Chondrocyte (in vitro differentiated cells): ENCODE results near the gene VPS26A. TPM values are rescaled to one million over a fixed set of nuclear protein-coding genes. Genes with fewer than 3 reads are reported as not detected.

Experiments
- DNase-seq: peaks from one replicate; pipeline ENCODE4 v3.0.0; 2021; ENCODE audit warnings: mixed read lengths, low spot score
- H3K27ac Mint-ChIP-seq: one replicate; pipeline ENCODE4 v1.8.0; 2021; ENCODE audit warnings: mild to moderate bottlenecking, moderate library complexity, mixed read lengths; ENCODE audit not compliant: unreplicated experiment
- H3K27me3 Mint-ChIP-seq: 2 replicates; pipeline ENCODE4 v1.8.0; 2021; ENCODE audit warnings: low read depth, mixed read lengths
- H3K36me3 Mint-ChIP-seq: 2 replicates; pipeline ENCODE4 v1.8.0; 2021; ENCODE audit warnings: low read depth, mixed read lengths
- H3K4me1 Mint-ChIP-seq: 2 replicates; pipeline ENCODE4 v1.8.0; 2021; ENCODE audit warnings: low read depth, mild to moderate bottlenecking, mixed read lengths
- H3K4me3 Mint-ChIP-seq: one replicate; pipeline ENCODE4 v1.8.0; 2021; ENCODE audit warnings: mild to moderate bottlenecking, moderate library complexity, mixed read lengths; ENCODE audit not compliant: unreplicated experiment
- H3K9me3 Mint-ChIP-seq: 2 replicates; pipeline ENCODE4 v1.8.0; 2021; ENCODE audit warnings: low read depth, mixed read lengths
- CTCF ChIP-seq: fragments of 200-600 bp; sonication (generic); IDR thresholded peaks from 2 replicates; pipeline ENCODE4 v1.5.0; 2021; ENCODE audit warnings: antibody characterized with exemption, mild to moderate bottlenecking, moderate library complexity
- total RNA-seq: library from RNA; stranded (reverse); gene quantifications from 3 replicates; pipeline ENCODE4 v1.2.1, GENCODE V29; 2021

The VPS26A gene
- total RNA-seq, 1 donor from 2014 or later, result 61.6 TPM

GRCh38 chr10:69215405-69216171, 91.6 kb downstream of the VPS26A start:
- Mint-ChIP-seq H3K4me1 (peaks cover 35% of the 10 kb centered on the region), H3K4me3 (no peak overlapping the region), H3K27me3 (no peaks in the 10 kb centered on the region), H3K27ac (peak overlapping the region; percentile 82), H3K9me3 (peaks cover 6% of the 10 kb centered on the region), H3K36me3 (no peaks in the 10 kb centered on the region)
- TF ChIP-seq CTCF, result no peak
- no peak for DNase-seq

- Mint-ChIP-seq H3K27me3 (no peaks in the 10 kb centered on the region), H3K9me3 (peaks cover 6% of the 10 kb centered on the region), H3K4me1 (peaks cover 35% of the 10 kb centered on the region), H3K36me3 (no peaks in the 10 kb centered on the region), H3K27ac (peak overlapping the region; percentile 82), H3K4me3 (no peak overlapping the region)
- TF ChIP-seq CTCF, result no peak
- DNase-seq, result no peak
These were observed 92.7 kb downstream of the VPS26A start for GRCh38 chr10:69216577-69217118.

- DNase-seq, result no peak
- H3K27me3 Mint-ChIP-seq, result no peaks in the 10 kb centered on the region
- peaks cover 39% of the 10 kb centered on the region for H3K4me1 Mint-ChIP-seq
- H3K9me3 Mint-ChIP-seq, result peaks cover 6% of the 10 kb centered on the region
- TF ChIP-seq CTCF, result no peak
- no peaks in the 10 kb centered on the region for H3K36me3 Mint-ChIP-seq
- H3K27ac Mint-ChIP-seq, result peak overlapping the region; percentile 82
- H3K4me3 Mint-ChIP-seq, result no peak overlapping the region
These were observed 93.3 kb downstream of the VPS26A start for GRCh38 chr10:69217119-69217754.

GRCh38 chr10:69218831-69219230, 94.9 kb downstream of the VPS26A start:
- Mint-ChIP-seq H3K4me1 (peaks cover 36% of the 10 kb centered on the region), H3K36me3 (no peaks in the 10 kb centered on the region)

More at GRCh38 chr10:69218831-69219230, 94.9 kb downstream of the VPS26A start:
- H3K4me3 Mint-ChIP-seq, result no peak overlapping the region
- DNase-seq, result no peak
- no peak for TF ChIP-seq CTCF
- no peaks in the 10 kb centered on the region for H3K27me3 Mint-ChIP-seq
- peaks cover 6% of the 10 kb centered on the region for H3K9me3 Mint-ChIP-seq
- no peak overlapping the region for H3K27ac Mint-ChIP-seq
